ENCODE results near the gene MICAL1. TPM values are rescaled to one million over a fixed set of nuclear protein-coding genes. Genes with fewer than 3 reads are reported as not detected.

MICAL1 gene
- total RNA-seq, 1 experiment from 2014 or later: 21.2 TPM

DNA sequence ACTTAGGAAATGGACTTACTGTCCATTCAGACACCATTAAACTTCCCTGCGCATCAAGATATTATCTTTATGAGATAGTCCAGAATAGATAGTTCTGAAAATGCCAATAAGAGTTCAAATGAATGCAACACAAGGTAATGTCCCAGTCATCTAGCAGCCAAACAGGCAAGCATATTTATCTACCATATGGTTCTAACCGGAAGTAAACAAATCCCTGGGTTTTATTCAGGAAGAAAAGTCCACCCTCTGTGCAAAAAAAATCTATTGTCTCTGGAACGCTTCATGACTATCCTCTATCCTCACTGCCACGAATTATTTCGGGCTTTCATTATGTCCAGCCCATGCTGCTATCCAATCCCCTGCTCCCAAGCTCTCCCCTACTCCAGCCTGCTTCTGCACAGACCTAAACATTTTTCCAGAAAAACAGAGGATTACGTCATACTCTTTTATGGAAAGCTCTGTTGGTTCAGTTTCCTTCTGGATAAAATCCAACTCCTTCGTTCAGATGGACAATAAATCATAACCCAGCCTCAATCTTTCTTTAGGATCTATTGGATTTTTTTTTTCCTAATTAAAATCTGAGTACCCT lies 26.6 kb downstream of the MICAL1 start:
- no peaks in the 10 kb centered on the region for H3K27me3 ChIP-seq
- DNase-seq: no peak
- H3K4me3 ChIP-seq: no peak overlapping the region
- H3K9me3 ChIP-seq: no peaks in the 10 kb centered on the region
- no peaks in the 10 kb centered on the region for H3K36me3 ChIP-seq

DNA sequence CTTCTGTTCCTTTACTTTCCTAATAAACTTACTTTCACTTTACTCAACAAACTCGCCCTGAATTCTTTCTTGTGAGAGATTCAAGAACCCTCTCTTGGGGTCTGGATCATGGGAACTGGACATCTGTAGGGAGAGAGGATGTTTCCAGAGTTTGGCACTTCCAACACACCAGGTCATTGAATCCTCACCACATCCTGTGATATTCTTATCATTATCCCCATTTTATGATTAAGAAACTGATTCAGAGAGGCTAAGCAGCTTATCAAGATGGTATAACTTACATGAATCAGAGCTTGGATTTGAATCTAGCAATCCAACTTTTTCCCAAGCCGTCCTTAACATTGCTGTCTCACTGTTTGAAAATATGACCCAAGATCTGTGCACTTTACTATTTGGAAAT lies 30.6 kb downstream of the MICAL1 start:
- Histone ChIP-seq H3K9me3 (no peaks in the 10 kb centered on the region), H3K36me3 (no peaks in the 10 kb centered on the region), H3K4me3 (no peak overlapping the region), H3K27me3 (no peaks in the 10 kb centered on the region)
- DNase-seq: no peak

- Histone ChIP-seq H3K27me3 (no peaks in the 10 kb centered on the region), H3K4me3 (no peak overlapping the region), H3K36me3 (no peaks in the 10 kb centered on the region), H3K9me3 (no peaks in the 10 kb centered on the region)
- no peak for DNase-seq
Measured at GRCh38 chr6:109421184-109421583, 34.4 kb downstream of the MICAL1 start.

DNA sequence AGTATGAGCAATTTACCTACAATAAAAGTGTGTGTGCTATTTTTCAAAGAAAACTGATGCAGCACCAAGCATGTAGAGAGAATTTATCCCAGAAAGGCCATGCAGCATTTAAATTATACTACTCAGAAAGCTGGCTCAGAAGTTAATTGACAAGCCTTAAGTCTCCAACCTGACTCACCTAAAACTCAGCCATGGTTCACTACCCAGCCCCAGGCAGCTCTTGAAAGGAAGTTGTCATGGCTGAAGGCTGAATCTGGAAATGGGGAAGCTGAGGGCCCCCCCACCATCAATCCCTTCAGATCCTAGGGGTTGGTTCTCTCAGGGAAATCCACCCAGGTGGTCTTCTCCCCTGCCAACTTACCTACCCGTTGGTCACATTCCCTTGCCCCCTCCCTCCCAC lies 34.8 kb downstream of the MICAL1 start:
- DNase-seq: no peak
- no peaks in the 10 kb centered on the region for H3K9me3 ChIP-seq
- no peak overlapping the region for H3K4me3 ChIP-seq
- H3K36me3 ChIP-seq: no peaks in the 10 kb centered on the region
- no peaks in the 10 kb centered on the region for H3K27me3 ChIP-seq

GRCh38 chr6:109417646-109418045 lies 37.9 kb downstream of the MICAL1 start:
- no peaks in the 10 kb centered on the region for H3K27me3 ChIP-seq
- no peak overlapping the region for H3K4me3 ChIP-seq
- no peak for DNase-seq
- no peaks in the 10 kb centered on the region for H3K36me3 ChIP-seq
- H3K9me3 ChIP-seq: no peaks in the 10 kb centered on the region

GRCh38 chr6:109411034-109411433 lies 44.5 kb downstream of the MICAL1 start:
- H3K27me3 ChIP-seq: no peaks in the 10 kb centered on the region
- DNase-seq: peak; percentile 37
- no peaks in the 10 kb centered on the region for H3K36me3 ChIP-seq

GRCh38 chr6:109406196-109406595 lies 49.4 kb downstream of the MICAL1 start:
- peak; percentile 19 for DNase-seq
- no peaks in the 10 kb centered on the region for H3K36me3 ChIP-seq
- H3K27me3 ChIP-seq: 0 out of 2 replicates have a peak, but pooled peaks cover 4% of the 10 kb centered on the region
- H3K9me3 ChIP-seq: no peaks in the 10 kb centered on the region
- H3K4me3 ChIP-seq: no peak overlapping the region

More at GRCh38 chr6:109411034-109411433, 44.5 kb downstream of the MICAL1 start:
- no peaks in the 10 kb centered on the region for H3K9me3 ChIP-seq
- no peak overlapping the region for H3K4me3 ChIP-seq

- DNase-seq: no peak
- Histone ChIP-seq H3K9me3 (no peaks in the 10 kb centered on the region), H3K27me3 (no peaks in the 10 kb centered on the region), H3K36me3 (no peaks in the 10 kb centered on the region), H3K4me3 (no peak overlapping the region)
Measured at GRCh38 chr6:109397020-109397419, 58.6 kb downstream of the MICAL1 start.

DNA sequence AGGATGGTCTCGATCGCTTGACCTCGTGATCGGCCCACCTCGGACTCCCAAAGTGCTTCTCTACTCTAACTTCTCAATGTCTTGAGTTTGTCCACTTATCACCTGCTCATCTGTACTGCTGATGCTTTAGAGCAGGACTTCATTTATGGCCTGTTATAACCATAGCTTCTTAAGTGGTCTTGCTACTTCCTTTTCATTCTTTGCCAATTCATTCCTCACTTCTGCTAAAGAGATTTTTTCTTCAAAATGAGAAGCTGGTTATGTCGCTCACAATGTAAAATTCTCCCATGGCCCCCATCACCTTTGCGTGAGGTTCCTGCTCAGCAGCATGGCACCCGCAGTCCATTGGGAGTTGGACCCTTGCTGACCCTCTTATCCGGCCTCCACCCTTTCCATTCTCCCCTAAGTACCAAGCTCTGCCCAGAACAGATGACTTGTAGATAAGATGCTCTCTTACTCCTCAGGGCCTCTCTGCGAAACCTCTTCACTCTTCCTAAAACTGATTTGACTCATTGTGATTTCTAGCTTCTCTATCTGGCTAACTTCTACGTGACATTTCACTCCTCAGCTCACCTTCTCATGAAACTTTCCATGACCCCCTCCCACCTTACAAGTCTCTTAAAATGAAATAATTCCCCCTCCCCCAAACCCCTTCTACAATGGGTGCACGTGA lies 59.4 kb downstream of the MICAL1 start:
- no peak for DNase-seq
- Histone ChIP-seq H3K9me3 (no peaks in the 10 kb centered on the region), H3K4me3 (no peak overlapping the region), H3K27me3 (no peaks in the 10 kb centered on the region), H3K36me3 (no peaks in the 10 kb centered on the region)

Other genes with a start within 250 kb of the MICAL1 start
- gene CD164, start 73.3 kb downstream of the MICAL1 start, total RNA-seq (2014; rRNA removed; shearing (Covaris generic); ENCODE audit: low replicate concordance): 110 and 238 TPM in 2 replicates
- gene PPIL6, start 15.1 kb downstream of the MICAL1 start, total RNA-seq (2014; rRNA removed; shearing (Covaris generic); ENCODE audit: low replicate concordance): 8.8 TPM in 1 of 2 replicates, not detected in the other
- 9.3 and 13.4 TPM in 2 replicates for gene SMPD2, start 15.0 kb downstream of the MICAL1 start, total RNA-seq (2014; rRNA removed; shearing (Covaris generic); ENCODE audit: low replicate concordance)
- 6.0 and 9.8 TPM in 2 replicates for gene ZBTB24, start 27.4 kb upstream of the MICAL1 start, total RNA-seq (2014; rRNA removed; shearing (Covaris generic); ENCODE audit: low replicate concordance)
- gene AK9, start 235.4 kb upstream of the MICAL1 start, total RNA-seq (2014; rRNA removed; shearing (Covaris generic); ENCODE audit: low replicate concordance): 2.6 and 5.2 TPM in 2 replicates
- gene FIG4, start 235.5 kb upstream of the MICAL1 start, total RNA-seq (2014; rRNA removed; shearing (Covaris generic); ENCODE audit: low replicate concordance): 5.0 and 6.3 TPM in 2 replicates